Measurements from ENCODE around the gene EPS15.
"Not testable (repeated sequence)": the region's sequence is repeated elsewhere in the genome, so short reads cannot be mapped to it uniquely, and the experiment has no call there.

Gene EPS15

GRCh38 chr1:51542158-51542953 lies 23.3 kb upstream of the EPS15 start:
- no peak for DNase-seq

- DNase-seq: no peak
Observed at GRCh38 chr1:51541313-51542050, 22.4 kb upstream of the EPS15 start.

- no peak for DNase-seq
Observed at GRCh38 chr1:51537568-51537967, 18.5 kb upstream of the EPS15 start.

- DNase-seq: peak; percentile 10
Observed at GRCh38 chr1:51535006-51535592, 16.0 kb upstream of the EPS15 start.

- DNase-seq: no peak
Observed at GRCh38 chr1:51534447-51534846, 15.4 kb upstream of the EPS15 start.

- DNase-seq: no peak
Observed at GRCh38 chr1:51532853-51533252, 13.8 kb upstream of the EPS15 start.

- DNase-seq: not testable (repeated sequence)
Observed at GRCh38 chr1:51530447-51530846, 11.4 kb upstream of the EPS15 start.

GRCh38 chr1:51527144-51527543 lies 8.1 kb upstream of the EPS15 start:
- DNase-seq: no peak

GRCh38 chr1:51526248-51526647 lies 7.2 kb upstream of the EPS15 start:
- DNase-seq: no peak

- no peak for DNase-seq
Observed at GRCh38 chr1:51525295-51525694, 6.2 kb upstream of the EPS15 start.

- no peak for DNase-seq
Observed at GRCh38 chr1:51524817-51525216, 5.8 kb upstream of the EPS15 start.

GRCh38 chr1:51523931-51524330 lies 4.9 kb upstream of the EPS15 start:
- DNase-seq: no peak

- DNase-seq: no peak
Observed at GRCh38 chr1:51520700-51521248, 1.7 kb upstream of the EPS15 start.

GRCh38 chr1:51519865-51520699 lies 1.0 kb upstream of the EPS15 start:
- no peak for DNase-seq

- DNase-seq: peak; percentile 46
Observed at GRCh38 chr1:51518586-51519047, 449 bp downstream of the EPS15 start.

- peak; percentile 33 for DNase-seq
Observed at GRCh38 chr1:51518033-51518585, 957 bp downstream of the EPS15 start.

- no peak for DNase-seq
Observed at GRCh38 chr1:51517361-51518032, 1.6 kb downstream of the EPS15 start.

- DNase-seq: no peak
Observed at GRCh38 chr1:51516649-51517158, 2.4 kb downstream of the EPS15 start.

- no peak for DNase-seq
Observed at GRCh38 chr1:51515982-51516648, 3.0 kb downstream of the EPS15 start.

GRCh38 chr1:51515312-51515960 lies 3.6 kb downstream of the EPS15 start:
- DNase-seq: no peak

Data from stimulated activated naive CD4-positive, alpha-beta T cell treated with Interleukin-2 at 50 U/mL for 16 hours (primary cell).